Measurements from ENCODE around the gene CYFIP1.

Gene CYFIP1

DNA sequence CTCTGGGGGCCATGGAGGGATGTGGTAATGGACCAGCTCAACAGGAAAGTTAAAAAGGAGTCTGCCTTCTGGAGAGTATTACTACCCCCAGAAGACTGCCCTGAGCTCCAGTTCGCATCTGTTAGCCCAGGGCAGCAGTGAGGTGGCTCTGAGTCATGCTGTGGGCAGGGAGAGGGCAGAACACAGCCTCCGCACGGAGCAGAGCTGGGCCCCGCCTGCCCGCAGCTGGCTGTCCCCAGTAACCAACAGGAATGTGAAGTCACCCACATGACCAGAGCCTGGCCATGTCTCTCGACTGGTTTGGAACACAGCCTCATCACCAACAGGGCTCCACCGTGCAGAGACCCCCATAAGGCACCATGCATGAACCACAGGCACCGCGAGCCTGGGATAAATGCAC lies 62.1 kb downstream of the CYFIP1 start:
- TF ChIP-seq POLR2AphosphoS5 (IDR thresholded peaks at IDR 0.05; ENCODE audit: low read depth, low read length): no peak
- TF ChIP-seq REST (IDR thresholded peaks at IDR 0.05; ENCODE audit: insufficient read depth in 1 of 2, low read depth in 2 of 2, low read length in 2 of 2): no peak
- TF ChIP-seq SIN3A (IDR thresholded peaks at IDR 0.05; ENCODE audit: borderline replicate concordance, insufficient read depth, low read length): no peak
- TF ChIP-seq FOXP2 (optimal IDR thresholded peaks at IDR 0.05; ENCODE audit: borderline replicate concordance, extremely low read depth, extremely low read length, insufficient read depth): no peak
- no peak for TF ChIP-seq TAF1 (IDR thresholded peaks at IDR 0.05; ENCODE audit: borderline replicate concordance, insufficient read depth, low read length)

- no peak for TF ChIP-seq TAF1 (IDR thresholded peaks at IDR 0.05; ENCODE audit: borderline replicate concordance, insufficient read depth, low read length)
- no peak for TF ChIP-seq POLR2AphosphoS5 (IDR thresholded peaks at IDR 0.05; ENCODE audit: low read depth, low read length)
- no peak for TF ChIP-seq FOXP2 (optimal IDR thresholded peaks at IDR 0.05; ENCODE audit: borderline replicate concordance, extremely low read depth, extremely low read length, insufficient read depth)
- TF ChIP-seq SIN3A (IDR thresholded peaks at IDR 0.05; ENCODE audit: borderline replicate concordance, insufficient read depth, low read length): no peak
- no peak for TF ChIP-seq REST (IDR thresholded peaks at IDR 0.05; ENCODE audit: insufficient read depth in 1 of 2, low read depth in 2 of 2, low read length in 2 of 2)
Measured at GRCh38 chr15:22917556-22917955, 62.6 kb downstream of the CYFIP1 start.

DNA sequence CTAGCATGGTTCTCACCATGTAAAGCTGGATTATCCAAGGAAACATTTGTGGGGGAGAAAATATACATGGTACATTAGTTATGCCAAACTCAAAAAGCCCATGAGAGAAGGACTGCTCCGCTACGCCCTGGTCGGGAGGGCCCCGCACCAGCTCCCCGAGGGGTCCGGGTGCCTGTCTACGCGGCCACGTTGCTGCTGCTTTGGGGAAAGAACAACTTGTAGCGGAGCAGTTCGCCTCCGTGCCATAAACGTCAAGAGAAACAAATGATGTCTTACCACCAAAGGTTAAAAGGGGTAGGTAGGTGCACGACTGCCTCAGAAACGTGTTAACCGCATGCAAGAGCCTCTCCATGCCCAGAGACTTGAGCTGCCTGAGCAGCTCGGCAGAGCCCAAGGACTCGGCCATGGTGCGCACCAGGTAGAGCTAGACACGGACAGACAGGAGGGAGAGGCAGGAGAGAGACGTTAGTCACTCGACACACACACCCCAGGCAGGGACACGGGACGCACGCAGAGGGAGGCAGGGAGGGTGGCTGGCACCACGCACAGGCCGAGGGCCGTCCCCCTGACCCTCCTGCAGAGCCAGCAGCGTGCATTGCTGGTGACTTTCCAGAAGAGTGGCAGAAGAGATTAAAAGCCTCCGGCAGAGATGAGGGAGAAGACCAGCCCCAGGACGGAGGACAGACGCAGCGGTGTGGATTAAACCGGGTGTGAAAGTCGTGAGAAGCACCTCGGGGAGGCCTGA lies 63.4 kb downstream of the CYFIP1 start:
- no peak for TF ChIP-seq POLR2AphosphoS5 (IDR thresholded peaks at IDR 0.05; ENCODE audit: low read depth, low read length)

GRCh38 chr15:22915866-22916515 lies 64.2 kb downstream of the CYFIP1 start:
- TF ChIP-seq FOXP2 (optimal IDR thresholded peaks at IDR 0.05; ENCODE audit: borderline replicate concordance, extremely low read depth, extremely low read length, insufficient read depth) (no peak), SIN3A (IDR thresholded peaks at IDR 0.05; ENCODE audit: borderline replicate concordance, insufficient read depth, low read length) (no peak), POLR2AphosphoS5 (IDR thresholded peaks at IDR 0.05; ENCODE audit: low read depth, low read length) (no peak), TAF1 (IDR thresholded peaks at IDR 0.05; ENCODE audit: borderline replicate concordance, insufficient read depth, low read length) (no peak), REST (IDR thresholded peaks at IDR 0.05; ENCODE audit: insufficient read depth in 1 of 2, low read depth in 2 of 2, low read length in 2 of 2) (no peak)

- TF ChIP-seq TAF1 (IDR thresholded peaks at IDR 0.05; ENCODE audit: borderline replicate concordance, insufficient read depth, low read length) (no peak), FOXP2 (optimal IDR thresholded peaks at IDR 0.05; ENCODE audit: borderline replicate concordance, extremely low read depth, extremely low read length, insufficient read depth) (no peak), SIN3A (IDR thresholded peaks at IDR 0.05; ENCODE audit: borderline replicate concordance, insufficient read depth, low read length) (no peak), REST (IDR thresholded peaks at IDR 0.05; ENCODE audit: insufficient read depth in 1 of 2, low read depth in 2 of 2, low read length in 2 of 2) (no peak), POLR2AphosphoS5 (IDR thresholded peaks at IDR 0.05; ENCODE audit: low read depth, low read length) (no peak)
Measured at GRCh38 chr15:22913646-22914380, 66.4 kb downstream of the CYFIP1 start.
